Measurements from ENCODE around the gene OR2A12.

GRCh38 chr7:144118341-144118740 is 32.3 kb downstream of the OR2A12 start:
- TF ChIP-seq CHD4 (IDR thresholded peaks at IDR 0.05; ENCODE audit: borderline replicate concordance, low read length) (no peak), THAP7 (CRISPR knock-in tag; IDR thresholded peaks at IDR 0.05) (no peak)
